Measurements from ENCODE around the gene TUBA4A. TPM values are rescaled to one million over a fixed set of nuclear protein-coding genes. Genes with fewer than 3 reads are reported as not detected.

The TUBA4A gene
- total and polyA plus RNA-seq, 2 experiments from 2014 or later: 44.3 to 77.7 TPM

DNA sequence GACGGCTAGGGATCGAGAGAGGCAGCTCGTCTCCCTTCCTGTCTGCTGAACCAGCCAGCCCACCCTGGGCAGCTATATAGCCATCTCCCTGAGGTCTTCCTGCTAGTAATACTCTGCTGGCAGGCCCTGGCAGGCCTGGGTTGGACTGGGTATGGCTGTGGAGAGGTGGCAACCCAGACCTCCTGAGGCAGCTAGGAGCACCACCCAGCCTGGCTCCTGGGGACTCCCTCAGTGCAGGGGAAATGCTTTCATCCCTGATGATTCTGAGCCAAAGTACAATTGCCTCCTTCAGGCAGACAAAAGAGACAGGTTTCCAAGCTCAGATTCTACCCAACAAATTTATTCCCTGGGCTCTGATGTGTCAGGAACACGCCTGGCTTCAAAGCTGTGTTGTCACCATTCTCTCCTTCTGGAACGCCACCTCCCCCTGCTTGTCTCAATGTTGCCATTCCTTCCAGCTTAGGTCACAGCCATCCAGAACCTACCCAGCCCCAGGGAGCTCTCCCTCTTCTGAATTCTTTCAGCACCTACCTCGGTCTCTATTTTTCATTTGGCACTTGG lies 20.7 kb upstream of the TUBA4A start:
- Histone ChIP-seq H3K27me3 (ENCODE audit: insufficient read depth) (no peaks in the 10 kb centered on the region), H3K4me1 (ENCODE audit: insufficient read depth) (peaks cover 28% of the 10 kb centered on the region), H3K4me2 (peak overlapping the region; percentile 69), H3K9me2 (ENCODE audit: insufficient read depth) (no peaks in the 10 kb centered on the region), H3F3A (replicated peaks; ENCODE audit: low read depth) (no peaks in the 10 kb centered on the region), H3K4me3 (no peak overlapping the region; the same call in 1 of the 2 replicates), H3K79me2 (replicated peaks; ENCODE audit: insufficient read depth) (no peaks in the 10 kb centered on the region), H4K20me1 (replicated peaks; ENCODE audit: insufficient read depth) (no peaks in the 10 kb centered on the region), H3K27ac (ENCODE audit: low read depth) (no peak overlapping the region), H3K36me3 (ENCODE audit: insufficient read depth) (no peaks in the 10 kb centered on the region), H2AFZ (peak overlapping the region; percentile 69; the same call in 1 of the 2 replicates)
- Mint-ChIP-seq H3K9me3 (no peaks in the 10 kb centered on the region), H3K4me3 (no peak overlapping the region; the same call in 2 of the 3 replicates), H3K36me3 (ENCODE audit: low read depth) (no peaks in the 10 kb centered on the region), H3K4me1 (peaks cover 35% of the 10 kb centered on the region), H3K27ac (no peak overlapping the region), H3K27me3 (ENCODE audit: insufficient read depth, low read depth, poor library complexity) (peaks cover 28% of the 10 kb centered on the region)
- peak; percentile 72 for DNase-seq (ENCODE audit: low spot score)
- TF ChIP-seq, protein P1, sequence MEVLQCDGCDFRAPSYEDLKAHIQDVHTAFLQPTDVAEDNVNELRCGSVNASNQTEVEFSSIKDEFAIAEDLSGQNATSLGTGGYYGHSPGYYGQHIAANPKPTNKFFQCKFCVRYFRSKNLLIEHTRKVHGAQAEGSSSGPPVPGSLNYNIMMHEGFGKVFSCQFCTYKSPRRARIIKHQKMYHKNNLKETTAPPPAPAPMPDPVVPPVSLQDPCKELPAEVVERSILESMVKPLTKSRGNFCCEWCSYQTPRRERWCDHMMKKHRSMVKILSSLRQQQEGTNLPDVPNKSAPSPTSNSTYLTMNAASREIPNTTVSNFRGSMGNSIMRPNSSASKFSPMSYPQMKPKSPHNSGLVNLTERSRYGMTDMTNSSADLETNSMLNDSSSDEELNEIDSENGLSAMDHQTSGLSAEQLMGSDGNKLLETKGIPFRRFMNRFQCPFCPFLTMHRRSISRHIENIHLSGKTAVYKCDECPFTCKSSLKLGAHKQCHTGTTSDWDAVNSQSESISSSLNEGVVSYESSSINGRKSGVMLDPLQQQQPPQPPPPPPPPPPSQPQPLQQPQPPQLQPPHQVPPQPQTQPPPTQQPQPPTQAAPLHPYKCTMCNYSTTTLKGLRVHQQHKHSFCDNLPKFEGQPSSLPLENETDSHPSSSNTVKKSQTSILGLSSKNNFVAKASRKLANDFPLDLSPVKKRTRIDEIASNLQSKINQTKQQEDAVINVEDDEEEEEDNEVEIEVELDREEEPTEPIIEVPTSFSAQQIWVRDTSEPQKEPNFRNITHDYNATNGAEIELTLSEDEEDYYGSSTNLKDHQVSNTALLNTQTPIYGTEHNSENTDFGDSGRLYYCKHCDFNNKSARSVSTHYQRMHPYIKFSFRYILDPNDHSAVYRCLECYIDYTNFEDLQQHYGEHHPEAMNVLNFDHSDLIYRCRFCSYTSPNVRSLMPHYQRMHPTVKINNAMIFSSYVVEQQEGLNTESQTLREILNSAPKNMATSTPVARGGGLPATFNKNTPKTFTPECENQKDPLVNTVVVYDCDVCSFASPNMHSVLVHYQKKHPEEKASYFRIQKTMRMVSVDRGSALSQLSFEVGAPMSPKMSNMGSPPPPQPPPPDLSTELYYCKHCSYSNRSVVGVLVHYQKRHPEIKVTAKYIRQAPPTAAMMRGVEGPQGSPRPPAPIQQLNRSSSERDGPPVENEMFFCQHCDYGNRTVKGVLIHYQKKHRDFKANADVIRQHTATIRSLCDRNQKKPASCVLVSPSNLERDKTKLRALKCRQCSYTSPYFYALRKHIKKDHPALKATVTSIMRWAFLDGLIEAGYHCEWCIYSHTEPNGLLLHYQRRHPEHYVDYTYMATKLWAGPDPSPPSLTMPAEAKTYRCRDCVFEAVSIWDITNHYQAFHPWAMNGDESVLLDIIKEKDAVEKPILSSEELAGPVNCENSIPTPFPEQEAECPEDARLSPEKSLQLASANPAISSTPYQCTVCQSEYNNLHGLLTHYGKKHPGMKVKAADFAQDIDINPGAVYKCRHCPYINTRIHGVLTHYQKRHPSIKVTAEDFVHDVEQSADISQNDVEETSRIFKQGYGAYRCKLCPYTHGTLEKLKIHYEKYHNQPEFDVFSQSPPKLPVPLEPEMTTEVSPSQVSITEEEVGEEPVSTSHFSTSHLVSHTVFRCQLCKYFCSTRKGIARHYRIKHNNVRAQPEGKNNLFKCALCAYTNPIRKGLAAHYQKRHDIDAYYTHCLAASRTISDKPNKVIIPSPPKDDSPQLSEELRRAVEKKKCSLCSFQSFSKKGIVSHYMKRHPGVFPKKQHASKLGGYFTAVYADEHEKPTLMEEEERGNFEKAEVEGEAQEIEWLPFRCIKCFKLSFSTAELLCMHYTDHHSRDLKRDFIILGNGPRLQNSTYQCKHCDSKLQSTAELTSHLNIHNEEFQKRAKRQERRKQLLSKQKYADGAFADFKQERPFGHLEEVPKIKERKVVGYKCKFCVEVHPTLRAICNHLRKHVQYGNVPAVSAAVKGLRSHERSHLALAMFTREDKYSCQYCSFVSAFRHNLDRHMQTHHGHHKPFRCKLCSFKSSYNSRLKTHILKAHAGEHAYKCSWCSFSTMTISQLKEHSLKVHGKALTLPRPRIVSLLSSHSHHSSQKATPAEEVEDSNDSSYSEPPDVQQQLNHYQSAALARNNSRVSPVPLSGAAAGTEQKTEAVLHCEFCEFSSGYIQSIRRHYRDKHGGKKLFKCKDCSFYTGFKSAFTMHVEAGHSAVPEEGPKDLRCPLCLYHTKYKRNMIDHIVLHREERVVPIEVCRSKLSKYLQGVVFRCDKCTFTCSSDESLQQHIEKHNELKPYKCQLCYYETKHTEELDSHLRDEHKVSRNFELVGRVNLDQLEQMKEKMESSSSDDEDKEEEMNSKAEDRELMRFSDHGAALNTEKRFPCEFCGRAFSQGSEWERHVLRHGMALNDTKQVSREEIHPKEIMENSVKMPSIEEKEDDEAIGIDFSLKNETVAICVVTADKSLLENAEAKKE (CRISPR knock-in tag; IDR thresholded peaks at IDR 0.05): no peak
- TF ChIP-seq POLR2AphosphoS5 (IDR thresholded peaks at IDR 0.05; ENCODE audit: low read depth) (no peak), STAT1 (IDR thresholded peaks at IDR 0.05; ENCODE audit: unreplicated experiment) (no peak), NANOG (IDR thresholded peaks at IDR 0.05; ENCODE audit: borderline replicate concordance) (no peak), EZH2phosphoT487 (IDR thresholded peaks at IDR 0.05; ENCODE audit: unreplicated experiment) (no peak), EZH2 (IDR thresholded peaks at IDR 0.05; ENCODE audit: low read depth, unreplicated experiment) (no peak), JUNB (IDR thresholded peaks at IDR 0.05; ENCODE audit: unreplicated experiment) (no peak), ZNF114 (CRISPR knock-in tag; IDR thresholded peaks at IDR 0.05) (no peak), ZNF331 (CRISPR knock-in tag; IDR thresholded peaks at IDR 0.05; ENCODE audit: low read depth) (no peak), CREB1 (CRISPR knock-in tag; IDR thresholded peaks at IDR 0.05; ENCODE audit: low read depth) (no peak)
- TF ChIP-seq, protein P2, sequence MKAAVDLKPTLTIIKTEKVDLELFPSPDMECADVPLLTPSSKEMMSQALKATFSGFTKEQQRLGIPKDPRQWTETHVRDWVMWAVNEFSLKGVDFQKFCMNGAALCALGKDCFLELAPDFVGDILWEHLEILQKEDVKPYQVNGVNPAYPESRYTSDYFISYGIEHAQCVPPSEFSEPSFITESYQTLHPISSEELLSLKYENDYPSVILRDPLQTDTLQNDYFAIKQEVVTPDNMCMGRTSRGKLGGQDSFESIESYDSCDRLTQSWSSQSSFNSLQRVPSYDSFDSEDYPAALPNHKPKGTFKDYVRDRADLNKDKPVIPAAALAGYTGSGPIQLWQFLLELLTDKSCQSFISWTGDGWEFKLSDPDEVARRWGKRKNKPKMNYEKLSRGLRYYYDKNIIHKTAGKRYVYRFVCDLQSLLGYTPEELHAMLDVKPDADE (IDR thresholded peaks at IDR 0.05): no peak
- peak; percentile 8 for ATAC-seq
